Measurements from ENCODE around the gene COQ9. TPM values are rescaled to one million over a fixed set of nuclear protein-coding genes. Genes with fewer than 3 reads are reported as not detected.

Gene COQ9
- total RNA-seq, 8 experiments from 2014 or later = 39.9 to 114 (median 54.3) TPM

DNA sequence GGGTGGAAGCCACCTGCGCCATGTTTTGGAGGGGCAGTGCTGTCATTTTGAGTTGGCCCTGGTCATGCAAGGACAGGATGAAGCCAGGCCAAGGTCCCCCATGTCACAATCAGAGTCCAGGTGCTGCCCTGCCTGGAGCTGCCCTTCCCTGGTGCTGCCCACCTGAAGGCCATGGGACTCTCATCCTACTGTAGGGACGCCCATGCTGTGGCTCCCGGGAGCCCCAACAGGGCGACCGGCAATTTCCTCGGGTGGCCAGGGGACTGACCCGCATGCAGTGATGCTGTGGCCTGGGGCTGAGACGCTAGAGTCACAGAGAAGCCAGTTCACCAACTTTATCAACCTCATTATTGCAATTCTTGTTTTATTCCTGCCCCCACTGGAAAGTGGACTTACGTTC, 34.7 kb upstream of the COQ9 start:
- no peak for ATAC-seq (replicated peaks in 6 of 8)
- Histone ChIP-seq H3K4me1 (replicated peaks in 1 of 2) (peaks cover 15 to 27% of the 10 kb centered on the region in 2 donors), H3K27ac (no peak overlapping the region), H3K4me3 (no peak overlapping the region)
- WGBS, 10 experiments = 74 to 100% (median 80%) methylated on average over 1 to 8 of the region's 9 CpGs; no CpG with 5 or more reads in 3 of the 10 experiments
- in situ Hi-C loops (cut with MboI; ENCODE audit: low pct_unique_long_range_greater_than_20kb in 2 of 9, low sequenced_read_pairs in 9 of 9, unreplicated experiment in 9 of 9) = loop anchor here in 6 of 9 experiments (10.0 to 25.0 kb wide), 2 partner anchors 100 to 108 kb away; no protein-coding TSS in a partner anchor

DNA sequence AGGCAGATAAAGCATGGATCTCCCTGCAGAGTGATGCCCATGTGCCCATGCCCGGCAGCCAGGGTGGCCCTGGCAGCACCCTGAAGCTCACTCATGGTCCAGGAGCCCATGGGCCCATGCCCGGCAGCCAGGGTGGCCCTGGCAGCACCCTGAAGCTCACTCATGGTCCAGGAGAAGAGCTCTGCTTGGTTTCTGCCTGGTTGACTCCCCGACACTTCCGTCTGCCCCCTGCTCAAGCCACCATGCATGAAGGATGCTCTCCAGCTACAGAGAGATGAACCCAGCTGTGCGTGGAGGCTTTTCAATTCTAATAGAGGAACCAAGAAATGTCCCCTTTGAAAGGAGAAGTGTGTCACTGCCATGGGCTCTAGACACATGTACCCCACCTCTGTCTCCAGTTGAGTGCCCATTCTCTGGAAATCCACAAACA, 34.0 kb upstream of the COQ9 start:
- H3K4me3 ChIP-seq = no peak overlapping the region
- WGBS, 10 experiments = 60 to 100% (median 95%) methylated on average over 1 to 3 of the region's 5 CpGs; no CpG with 5 or more reads in 4 of the 10 experiments
- peaks cover 15 to 28% of the 10 kb centered on the region in 2 donors for H3K4me1 ChIP-seq (replicated peaks in 1 of 2)
- H3K27ac ChIP-seq = no peak overlapping the region
- ATAC-seq (replicated peaks in 6 of 8) = no peak
- in situ Hi-C loops (cut with MboI; ENCODE audit: low pct_unique_long_range_greater_than_20kb in 2 of 9, low sequenced_read_pairs in 9 of 9, unreplicated experiment in 9 of 9) = loop anchor here in 6 of 9 experiments (10.0 to 25.0 kb wide), 2 partner anchors 101 to 109 kb away; no protein-coding TSS in a partner anchor

DNA sequence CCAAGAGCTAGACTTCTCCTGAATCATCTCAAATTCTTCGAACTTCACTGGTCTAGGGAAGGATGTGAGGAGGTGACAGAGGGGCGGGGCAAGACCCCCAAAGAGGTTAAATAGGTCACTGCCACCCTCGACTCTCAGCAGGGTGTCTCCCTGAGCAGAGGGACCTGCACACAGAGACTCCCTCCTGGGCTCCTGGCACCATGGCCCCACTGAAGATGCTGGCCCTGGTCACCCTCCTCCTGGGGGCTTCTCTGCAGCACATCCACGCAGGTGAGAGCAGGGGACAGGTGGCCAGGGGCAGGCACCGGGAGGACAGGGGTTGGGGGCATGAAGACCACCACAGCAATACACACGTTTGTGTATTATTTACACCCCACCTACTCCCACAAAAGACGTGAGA, 33.5 kb upstream of the COQ9 start:
- Histone ChIP-seq H3K4me3 (no peak overlapping the region), H3K4me1 (replicated peaks in 1 of 2) (peaks cover 18 to 28% of the 10 kb centered on the region in 2 donors), H3K27ac (no peak overlapping the region)
- 0 to 100% (median 85%) methylated on average over 1 to 2 of the region's 7 CpGs; no CpG with 5 or more reads in 5 of the 10 experiments for WGBS, 10 experiments
- in situ Hi-C loops (cut with MboI; ENCODE audit: low pct_unique_long_range_greater_than_20kb in 2 of 9, low sequenced_read_pairs in 9 of 9, unreplicated experiment in 9 of 9) = loop anchor here in 6 of 9 experiments (10.0 to 25.0 kb wide), 2 partner anchors 101 to 109 kb away; no protein-coding TSS in a partner anchor
- ATAC-seq (replicated peaks in 6 of 8) = no peak

DNA sequence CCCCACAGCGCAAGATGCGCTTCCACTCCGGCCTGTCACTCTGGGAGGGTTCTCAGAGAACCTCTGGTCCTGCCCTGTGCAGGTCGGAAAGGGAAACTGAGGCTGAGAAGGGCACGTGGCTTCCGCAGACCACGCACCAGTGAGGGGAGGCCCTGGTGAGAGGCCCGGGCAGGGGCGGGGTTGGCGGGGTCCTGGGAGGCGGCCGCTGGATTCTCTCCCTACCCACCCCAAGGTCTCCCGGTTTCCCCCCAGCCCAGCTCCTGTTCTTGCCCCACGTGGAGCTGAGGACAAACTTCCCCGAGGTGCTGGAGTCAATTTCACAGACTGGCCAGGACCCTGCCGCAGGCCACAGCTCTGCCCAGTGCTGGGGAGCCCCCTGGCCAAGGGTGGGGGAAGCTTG, 31.2 kb upstream of the COQ9 start:
- no peak for ATAC-seq (replicated peaks in 6 of 8)

DNA sequence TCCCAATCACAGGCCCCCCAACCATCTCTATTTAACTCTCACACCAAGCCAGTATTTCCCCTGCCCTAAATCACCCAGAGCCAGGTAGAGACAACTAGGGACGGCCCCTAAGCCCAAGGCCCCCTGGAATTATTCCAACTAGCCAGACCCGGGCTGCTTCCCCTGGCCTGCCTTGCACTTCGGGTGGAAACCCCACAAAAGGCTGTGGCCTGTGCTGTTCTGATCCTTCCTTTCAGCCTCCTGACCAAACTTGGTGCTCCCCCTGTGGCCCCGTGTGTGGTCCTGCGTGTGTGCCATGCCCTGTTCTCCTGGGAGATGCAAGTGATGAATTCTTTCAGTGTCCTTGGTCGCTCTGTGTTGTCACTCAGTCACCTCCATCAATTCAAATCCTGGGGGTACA, 27.8 kb upstream of the COQ9 start:
- Histone ChIP-seq H3K4me3 (no peak overlapping the region), H3K27ac (no peak overlapping the region), H3K4me1 (replicated peaks in 1 of 2) (peaks cover 23 to 33% of the 10 kb centered on the region in 2 donors)
- 10 to 100% (median 65%) methylated on average over 1 to 4 of the region's 6 CpGs; no CpG with 5 or more reads in 4 of the 10 experiments for WGBS, 10 experiments
- ATAC-seq (replicated peaks in 6 of 8) = no peak
- in situ Hi-C loops (cut with MboI; ENCODE audit: low pct_unique_long_range_greater_than_20kb in 2 of 9, low sequenced_read_pairs in 9 of 9, unreplicated experiment in 9 of 9) = loop anchor here in 8 of 9 experiments (5.0 to 25.0 kb wide), 3 partner anchors 107 to 117 kb away; no protein-coding TSS in a partner anchor

More for the DNA sequence above, 31.2 kb upstream of the COQ9 start:
- 93% methylated on average over 7 of the region's 16 CpGs; no CpG with 5 or more reads in 9 of the 10 experiments for WGBS, 10 experiments
- Histone ChIP-seq H3K4me3 (no peak overlapping the region), H3K4me1 (replicated peaks in 1 of 2) (peaks cover 25 to 35% of the 10 kb centered on the region in 2 donors), H3K27ac (peak overlapping the region in 1 of 2 donors; percentile 72)
- in situ Hi-C loops (cut with MboI; ENCODE audit: low pct_unique_long_range_greater_than_20kb in 2 of 9, low sequenced_read_pairs in 9 of 9, unreplicated experiment in 9 of 9) = loop anchor here in 8 of 9 experiments (5.0 to 25.0 kb wide), 3 partner anchors 104 to 114 kb away; no protein-coding TSS in a partner anchor

DNA sequence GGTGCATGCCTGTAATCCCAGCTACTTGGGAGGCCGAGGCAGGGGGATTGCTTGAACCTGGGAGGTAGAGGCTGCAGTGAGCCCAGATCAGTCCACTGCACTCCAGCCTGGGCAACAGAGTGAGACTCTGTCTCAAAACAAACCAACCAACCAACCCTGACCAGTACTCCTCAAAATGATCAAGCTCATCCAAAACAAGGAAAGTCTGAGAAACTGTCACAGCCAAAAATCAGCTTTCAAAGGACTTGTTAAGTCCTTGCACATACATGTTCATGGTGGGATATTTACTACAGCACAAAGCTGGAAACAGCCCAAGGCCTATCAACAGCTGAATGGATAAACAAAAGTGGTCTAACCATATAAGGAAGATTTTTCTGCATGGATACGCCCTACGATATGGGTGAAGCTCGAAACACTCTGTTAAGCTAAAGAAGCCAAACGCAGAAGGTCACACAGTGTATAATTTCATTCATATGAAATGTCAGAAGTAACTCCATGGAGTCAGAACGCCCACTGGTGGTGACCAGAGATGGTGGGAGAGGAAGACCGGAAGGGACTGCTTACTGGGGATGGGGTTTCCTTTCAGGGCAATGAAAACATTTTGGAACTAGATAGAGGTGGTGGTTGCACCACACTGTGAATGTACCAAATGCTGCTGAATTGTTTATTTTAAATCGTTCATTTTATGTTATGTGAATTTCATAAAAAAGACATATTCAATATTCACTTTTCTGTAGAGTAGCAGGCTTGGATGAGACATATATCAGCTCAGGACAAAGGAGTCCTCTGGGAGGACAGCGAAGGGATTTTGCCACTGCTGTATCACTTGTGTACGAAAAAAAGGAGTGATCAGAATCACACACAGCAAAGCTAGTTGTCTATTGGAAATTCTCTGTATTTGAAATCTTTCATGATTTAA, 25.0 kb upstream of the COQ9 start:
- Histone ChIP-seq H3K4me1 (replicated peaks in 1 of 2) (peaks cover 15 to 19% of the 10 kb centered on the region in 2 donors), H3K4me3 (no peak overlapping the region), H3K27ac (peak overlapping the region in 1 of 2 donors; percentile 1)
- 0 to 100% (median 43%) methylated on average over 1 to 8 of the region's 10 CpGs for WGBS, 10 experiments
- ATAC-seq (replicated peaks in 6 of 8) = peak; percentile 43 to 88 (median 72)
- in situ Hi-C loops (cut with MboI; ENCODE audit: low pct_unique_long_range_greater_than_20kb in 2 of 9, low sequenced_read_pairs in 9 of 9, unreplicated experiment in 9 of 9) = loop anchor here in 3 of 9 experiments (10.0 to 25.0 kb wide), 2 partner anchors 110 to 117 kb away; no protein-coding TSS in a partner anchor

DNA sequence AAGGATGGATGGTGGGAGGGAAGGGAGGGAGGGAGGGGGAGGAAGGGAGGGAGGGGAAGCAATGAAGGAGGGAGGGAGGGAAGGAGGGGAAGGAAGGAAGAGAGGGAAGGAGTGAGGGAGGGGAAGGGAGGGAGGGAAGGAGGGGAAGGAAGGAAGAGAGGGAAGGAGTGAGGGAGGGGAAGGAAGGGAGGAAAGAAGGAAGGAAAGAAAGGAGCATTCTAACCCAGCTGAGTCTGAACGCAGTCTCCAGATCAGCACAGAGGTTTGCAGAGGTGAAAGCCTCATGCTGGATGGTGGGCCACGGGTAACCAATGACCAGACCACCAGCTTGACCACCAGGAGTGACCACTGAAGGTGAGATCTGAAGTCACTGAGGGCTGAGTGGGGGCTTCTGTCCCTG, 24.1 kb upstream of the COQ9 start:
- Histone ChIP-seq H3K4me3 (no peak overlapping the region), H3K4me1 (replicated peaks in 1 of 2) (peaks cover 15% of the 10 kb centered on the region in 2 donors), H3K27ac (no peak overlapping the region)
- no peak for ATAC-seq (replicated peaks in 6 of 8)
- in situ Hi-C loops (cut with MboI; ENCODE audit: low pct_unique_long_range_greater_than_20kb in 2 of 9, low sequenced_read_pairs in 9 of 9, unreplicated experiment in 9 of 9) = loop anchor here in 3 of 9 experiments (10.0 to 25.0 kb wide), 2 partner anchors 111 to 118 kb away; no protein-coding TSS in a partner anchor
- 83% methylated on average over 2 of the region's 2 CpGs; no CpG with 5 or more reads in 9 of the 10 experiments for WGBS, 10 experiments

DNA sequence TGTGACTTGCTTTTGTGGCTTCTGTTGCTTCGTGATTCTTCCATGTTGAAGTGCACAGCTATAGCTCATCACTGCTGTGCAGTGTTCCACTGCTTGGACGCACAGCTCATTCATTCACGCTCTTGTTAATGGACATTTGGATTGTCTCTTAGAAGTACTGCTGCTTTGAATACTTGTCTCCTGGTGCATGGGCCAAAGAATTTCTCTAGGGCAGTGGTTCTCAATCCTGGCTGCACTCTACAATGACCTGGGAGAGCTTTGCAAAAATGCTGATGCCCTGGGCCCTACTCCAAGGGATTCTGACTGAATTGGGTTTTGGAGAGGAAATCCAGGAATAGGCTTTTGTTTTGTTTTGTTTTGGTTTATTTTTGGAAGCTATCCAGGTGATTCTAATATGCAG, 22.7 kb upstream of the COQ9 start:
- Histone ChIP-seq H3K4me3 (no peak overlapping the region), H3K27ac (no peak overlapping the region), H3K4me1 (replicated peaks in 1 of 2) (peaks cover 6 to 8% of the 10 kb centered on the region in 2 donors)
- 0 to 100% (median 85%) methylated on average over 1 to 3 of the region's 3 CpGs; no CpG with 5 or more reads in 4 of the 10 experiments for WGBS, 10 experiments
- in situ Hi-C loops (cut with MboI; ENCODE audit: low pct_unique_long_range_greater_than_20kb in 2 of 9, low sequenced_read_pairs in 9 of 9, unreplicated experiment in 9 of 9) = loop anchor here in 3 of 9 experiments (10.0 to 25.0 kb wide), 2 partner anchors 112 to 120 kb away; no protein-coding TSS in a partner anchor
- peak in 4 of 8 experiments; percentile 7 to 67 (median 24) for ATAC-seq (replicated peaks in 6 of 8)

DNA sequence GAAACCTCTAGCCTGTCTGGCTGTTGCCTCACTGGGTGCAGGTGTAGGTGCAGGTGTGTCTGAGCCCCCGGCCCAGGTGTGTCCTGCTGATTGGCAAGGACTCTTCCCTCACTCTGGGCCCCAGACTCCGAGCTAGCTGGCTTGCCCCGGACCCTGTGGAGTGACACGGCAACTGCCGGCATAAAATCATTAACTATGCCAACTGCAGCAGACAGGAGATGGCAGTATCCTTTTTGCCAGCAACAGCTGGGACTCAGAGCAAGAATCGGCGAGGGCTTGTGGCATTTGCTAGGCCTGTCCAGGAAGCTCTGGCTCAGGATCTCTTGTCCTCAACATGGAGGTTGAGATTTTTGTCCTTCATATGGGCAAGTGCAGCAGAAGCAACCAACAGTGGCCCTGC, 20.9 kb upstream of the COQ9 start:
- WGBS, 10 experiments = 43 to 100% (median 84%) methylated on average over 1 to 7 of the region's 7 CpGs; no CpG with 5 or more reads in 4 of the 10 experiments
- Histone ChIP-seq H3K4me1 (replicated peaks in 1 of 2) (peaks cover 5 to 7% of the 10 kb centered on the region in 2 donors), H3K4me3 (no peak overlapping the region), H3K27ac (no peak overlapping the region)
- ATAC-seq (replicated peaks in 6 of 8) = no peak
- in situ Hi-C loops (cut with MboI; ENCODE audit: low pct_unique_long_range_greater_than_20kb in 2 of 9, low sequenced_read_pairs in 9 of 9, unreplicated experiment in 9 of 9) = loop anchor here in 1 of 9 experiments (10.0 kb wide), 1 partner anchor 122 kb away; no protein-coding TSS in a partner anchor

DNA sequence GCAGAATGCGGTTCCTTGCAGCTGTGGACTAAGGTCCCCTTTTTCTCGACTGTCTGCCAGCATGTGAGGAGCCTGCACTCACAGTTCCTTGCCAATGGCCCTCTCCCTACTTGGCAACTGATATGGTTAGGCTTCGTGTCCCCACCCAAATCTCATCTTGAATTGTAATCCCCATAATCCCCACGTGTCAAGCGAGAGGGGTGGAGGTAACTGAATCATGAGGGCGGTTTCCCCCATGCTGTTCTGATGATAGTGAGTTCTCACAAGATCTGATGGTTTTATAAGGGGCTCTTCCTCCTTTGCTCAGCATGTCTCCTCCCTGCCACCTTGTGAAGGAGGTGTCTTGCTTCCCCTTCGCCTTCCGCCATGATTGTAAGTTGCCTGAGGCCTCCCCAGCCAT, 20.0 kb upstream of the COQ9 start:
- 17 to 100% (median 96%) methylated on average over 1 to 4 of the region's 8 CpGs; no CpG with 5 or more reads in 3 of the 10 experiments for WGBS, 10 experiments
- Histone ChIP-seq H3K4me1 (replicated peaks in 1 of 2) (peaks cover 3 to 4% of the 10 kb centered on the region in 2 donors), H3K4me3 (no peak overlapping the region), H3K27ac (no peak overlapping the region)
- ATAC-seq (replicated peaks in 6 of 8) = peak in 2 of 8 experiments; percentile 40 to 62
- in situ Hi-C loops (cut with MboI; ENCODE audit: low pct_unique_long_range_greater_than_20kb in 2 of 9, low sequenced_read_pairs in 9 of 9, unreplicated experiment in 9 of 9) = loop anchor here in 1 of 9 experiments (10.0 kb wide), 1 partner anchor 123 kb away; no protein-coding TSS in a partner anchor

DNA sequence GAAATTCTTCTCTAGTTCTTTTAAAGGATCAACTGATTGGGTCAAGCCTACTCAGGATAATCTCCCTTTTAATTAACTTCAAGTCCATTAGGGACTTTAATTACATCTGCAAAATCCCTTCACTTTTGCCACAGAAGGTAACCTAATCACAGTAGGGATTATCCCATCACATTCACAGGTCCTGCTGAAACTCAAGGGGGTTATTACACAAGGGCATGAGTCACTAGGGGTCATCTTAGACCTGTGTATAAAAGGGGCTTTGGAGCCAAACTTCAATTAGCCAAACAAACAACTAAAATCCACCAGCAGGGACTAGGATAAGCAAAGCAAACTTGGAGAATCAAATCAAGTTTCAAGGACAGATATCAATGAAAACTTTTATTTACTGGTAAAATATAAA, 19.5 kb upstream of the COQ9 start:
- no peaks in the 10 kb centered on the region for H3K4me1 ChIP-seq (replicated peaks in 1 of 2)
- in situ Hi-C loops (cut with MboI; ENCODE audit: low pct_unique_long_range_greater_than_20kb in 2 of 9, low sequenced_read_pairs in 9 of 9, unreplicated experiment in 9 of 9) = loop anchor here in 1 of 9 experiments (10.0 kb wide), 1 partner anchor 123 kb away; no protein-coding TSS in a partner anchor
- no peak overlapping the region for H3K27ac ChIP-seq
- ATAC-seq (replicated peaks in 6 of 8) = no peak
- no peak overlapping the region for H3K4me3 ChIP-seq

DNA sequence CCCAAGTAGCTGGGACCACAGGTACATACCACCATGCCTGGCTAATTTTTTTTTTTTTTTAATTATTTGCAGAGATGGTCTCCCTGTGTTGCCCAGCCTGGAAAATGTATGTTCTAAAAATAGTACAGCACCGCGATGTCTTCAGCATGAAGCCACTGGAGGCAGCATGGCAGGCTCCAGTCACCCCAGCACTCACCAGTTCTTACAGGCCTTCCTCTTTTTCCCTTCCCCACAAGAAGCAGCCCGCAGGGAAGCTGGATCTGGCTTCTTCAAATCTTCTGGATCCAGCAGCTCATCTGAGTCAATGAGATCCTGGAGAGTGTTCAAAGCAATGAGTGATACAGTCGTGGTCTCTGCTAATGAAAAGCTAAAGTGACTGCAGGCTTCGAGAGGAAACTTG, 16.3 kb upstream of the COQ9 start:
- Histone ChIP-seq H3K4me3 (no peak overlapping the region), H3K27ac (no peak overlapping the region), H3K4me1 (replicated peaks in 1 of 2) (no peaks in the 10 kb centered on the region)
- 68 to 97% (median 85%) methylated on average over 2 to 4 of the region's 5 CpGs; no CpG with 5 or more reads in 4 of the 10 experiments for WGBS, 10 experiments
- ATAC-seq (replicated peaks in 6 of 8) = no peak
- in situ Hi-C loops (cut with MboI; ENCODE audit: low pct_unique_long_range_greater_than_20kb in 2 of 9, low sequenced_read_pairs in 9 of 9, unreplicated experiment in 9 of 9) = no loop called here

All from motor neuron (in vitro differentiated cells).